NCI-H69 (cell line): ENCODE measurements around the gene RAB38.

Source experiments
- DNase-seq: peaks from one replicate; lab custom pipeline; 2025; lab: John Stamatoyannopoulos, UW

Gene RAB38

DNA sequence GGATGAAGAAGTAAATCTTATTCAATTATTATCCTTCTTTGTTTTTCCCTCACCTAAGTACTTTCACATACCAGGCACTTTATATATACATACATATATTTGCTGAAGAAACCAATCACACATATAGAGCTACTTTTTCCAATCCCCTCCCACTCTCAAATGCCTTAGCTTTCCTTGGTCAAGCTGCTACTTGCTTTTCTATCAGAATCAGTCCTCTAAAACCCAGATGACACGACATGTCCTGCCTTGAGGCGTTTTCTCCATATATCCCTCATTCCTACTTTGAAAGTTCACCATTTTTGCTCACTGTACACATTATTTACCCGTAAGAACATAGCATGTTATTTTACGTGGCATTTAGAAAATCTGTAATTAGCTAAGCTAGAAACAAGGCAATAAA is 5.4 kb downstream of the RAB38 start:
- DNase-seq, result no peak

DNA sequence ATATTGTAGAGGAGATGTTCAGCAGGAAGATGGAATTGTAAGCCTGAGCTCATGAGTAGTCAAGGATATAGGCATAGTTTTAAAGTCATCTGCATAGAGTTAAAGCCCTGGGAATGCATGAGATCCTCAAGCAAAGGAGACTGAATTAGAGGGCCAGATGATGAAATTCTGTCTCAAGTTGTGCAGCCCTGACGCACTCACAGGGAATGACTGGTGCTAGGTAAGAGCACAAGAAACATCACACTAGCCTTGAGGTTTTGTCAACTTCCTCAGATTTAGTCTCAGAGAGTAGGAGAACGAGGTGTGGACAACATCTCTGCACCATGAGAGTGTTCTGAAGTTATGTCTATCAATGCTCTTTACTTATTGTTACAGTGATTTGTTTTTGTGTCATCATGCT is 5.8 kb downstream of the RAB38 start:
- no peak for DNase-seq

DNA sequence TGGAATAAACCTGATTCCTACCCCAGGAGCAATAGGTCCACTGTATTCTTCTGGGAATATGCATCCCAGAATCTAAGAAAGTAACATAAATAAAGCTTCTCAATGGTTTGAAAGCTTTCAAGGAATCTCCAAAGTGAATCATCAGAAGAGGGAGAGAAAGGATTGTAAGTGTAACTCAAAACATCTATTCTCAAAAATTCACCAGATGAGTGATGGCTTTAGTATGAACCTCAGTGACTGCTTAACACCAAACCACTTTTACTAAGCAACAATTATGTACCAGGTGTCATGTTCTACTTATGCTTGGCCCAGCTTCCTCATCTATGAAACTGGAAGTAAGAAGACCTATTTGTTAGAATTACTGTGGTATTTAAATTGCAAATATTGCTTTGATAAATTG is 7.4 kb downstream of the RAB38 start:
- no peak for DNase-seq

DNA sequence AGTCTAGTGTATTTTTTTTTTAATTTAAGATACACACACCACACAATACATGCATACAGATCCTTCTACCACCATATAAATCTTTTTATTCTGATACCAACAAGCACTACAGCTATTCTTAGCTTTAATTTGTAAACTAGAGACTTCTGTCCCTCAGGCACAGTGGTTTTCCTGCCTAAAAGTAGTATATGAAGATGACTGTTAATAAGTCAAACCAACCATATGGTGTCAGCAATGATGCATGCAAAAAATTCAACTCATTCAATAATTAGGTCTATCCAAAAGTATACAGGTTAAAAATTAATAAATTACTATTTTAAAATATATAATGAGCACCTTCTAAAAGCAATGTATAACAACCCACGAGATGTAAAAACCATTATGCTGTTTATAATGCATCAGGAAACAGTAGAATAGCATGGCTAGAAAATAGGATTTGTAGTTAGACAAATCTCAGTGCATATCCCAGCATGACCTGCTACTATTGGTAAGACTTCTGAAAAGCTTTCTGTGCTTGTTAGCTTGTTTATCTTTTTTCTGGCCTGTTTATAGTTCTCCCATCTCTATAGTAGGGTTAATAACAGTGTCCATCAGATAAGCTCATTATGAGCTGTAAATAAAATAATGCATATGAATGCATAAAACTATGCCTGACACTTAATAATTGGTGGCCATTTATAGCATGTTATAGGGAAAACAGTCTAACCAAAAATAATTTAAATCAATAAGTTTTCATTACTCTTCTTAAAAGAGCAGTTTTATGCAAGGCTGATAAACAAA is 10.2 kb downstream of the RAB38 start:
- DNase-seq, result peak; percentile 35

GRCh38 chr11:88164320-88164719 is 10.9 kb downstream of the RAB38 start:
- no peak for DNase-seq

DNA sequence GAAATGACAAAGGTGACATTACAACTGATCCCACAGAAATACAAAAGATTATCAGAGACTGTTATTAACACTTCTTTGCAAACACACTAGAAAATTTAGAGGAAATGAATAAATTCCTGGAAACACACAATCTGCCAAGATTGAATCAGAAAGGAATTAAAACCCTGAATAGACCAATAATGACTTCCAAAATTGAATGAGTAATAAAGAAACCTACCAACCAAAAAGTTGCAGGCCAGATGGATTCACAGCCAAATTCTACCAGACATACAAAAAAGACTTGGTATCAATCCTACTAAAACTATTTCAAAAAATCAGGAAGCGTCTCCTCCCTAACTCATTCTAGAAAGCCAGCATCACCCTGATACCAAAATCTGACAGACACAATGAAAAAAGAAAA is 17.2 kb downstream of the RAB38 start:
- DNase-seq, result no peak

GRCh38 chr11:88157370-88157769 is 17.9 kb downstream of the RAB38 start:
- no peak for DNase-seq

DNA sequence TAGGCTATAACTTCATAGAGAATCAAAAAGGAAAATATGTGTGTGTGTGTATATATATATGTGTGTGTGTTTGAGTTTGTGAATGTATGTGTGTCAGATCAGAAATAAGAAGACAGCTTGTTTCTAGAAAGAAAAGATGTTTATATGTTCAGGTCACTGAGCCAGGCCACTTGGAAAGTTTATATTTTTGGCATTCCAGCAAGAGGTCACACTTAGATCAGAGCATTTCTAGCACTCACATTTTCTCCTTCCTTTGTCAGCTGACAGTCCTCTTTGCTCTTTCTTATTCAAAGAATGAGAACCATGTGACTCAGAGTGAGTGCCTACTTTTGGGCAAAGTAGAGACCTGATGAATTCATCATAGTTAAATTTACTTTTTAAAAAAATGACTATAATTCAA is 22.9 kb downstream of the RAB38 start:
- DNase-seq, result no peak

DNA sequence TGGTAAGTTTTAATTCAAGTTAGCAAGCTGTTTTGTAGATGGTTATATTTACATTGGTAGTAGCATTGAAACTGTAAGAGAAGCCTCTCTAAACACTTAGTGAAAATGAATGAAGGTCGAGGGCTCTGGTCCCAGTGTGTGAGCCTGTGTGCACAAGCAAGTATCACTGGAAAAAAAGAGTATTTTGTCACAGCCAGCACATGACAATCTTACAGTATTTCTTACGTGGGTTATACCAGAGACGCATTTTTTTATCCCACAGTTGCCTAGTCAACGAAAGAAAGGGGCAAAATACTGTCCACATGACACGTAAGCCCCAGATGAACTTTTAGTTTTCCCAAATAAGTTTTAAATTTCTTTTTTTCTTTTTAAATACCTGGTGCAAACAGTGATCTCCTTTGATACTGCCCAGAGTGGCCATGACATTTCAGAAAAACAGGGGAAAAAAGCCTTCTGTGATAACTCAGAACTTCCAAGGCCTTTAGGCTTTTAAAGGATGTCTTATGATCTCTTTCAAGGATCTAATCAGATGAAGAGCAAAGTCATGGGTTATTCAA is 23.5 kb downstream of the RAB38 start:
- DNase-seq, result no peak

DNA sequence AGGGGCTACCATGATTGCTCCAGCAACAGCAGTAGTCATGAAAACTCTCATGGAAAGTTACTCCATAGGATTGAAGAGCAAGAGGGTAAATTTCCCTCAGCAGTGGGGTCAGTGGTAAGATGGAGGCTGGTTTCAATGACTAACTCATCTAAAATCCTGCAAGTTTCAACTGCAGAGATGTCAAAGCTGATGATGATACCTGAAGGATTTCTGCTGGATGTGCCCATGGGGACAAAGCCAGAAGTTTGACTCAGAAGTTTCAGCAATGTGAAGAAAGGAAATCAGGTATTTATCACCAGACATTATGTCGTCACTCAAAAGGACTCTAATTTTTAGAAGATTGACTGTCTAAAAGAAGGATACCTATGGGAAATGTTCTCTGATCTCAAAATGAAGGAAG is 29.1 kb downstream of the RAB38 start:
- no peak for DNase-seq

DNA sequence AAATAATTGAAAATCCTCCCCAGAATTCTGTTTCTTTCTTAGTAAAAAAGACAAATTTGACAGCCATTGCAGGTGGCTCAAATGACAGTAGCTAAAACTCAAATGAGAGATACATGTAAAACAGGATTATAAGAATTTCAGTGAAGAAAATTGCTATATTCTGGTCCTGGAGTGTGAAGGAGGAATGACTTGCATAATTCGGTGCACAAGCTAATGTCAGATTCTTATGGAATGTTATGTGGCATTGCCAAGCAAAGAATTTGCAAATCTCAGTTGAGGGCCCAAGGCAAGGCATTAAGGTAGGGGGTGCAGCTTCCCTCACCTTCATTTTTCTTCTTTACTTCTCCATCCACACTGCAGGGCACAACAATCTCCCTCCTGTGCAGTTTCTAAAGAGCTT is 35.4 kb downstream of the RAB38 start:
- no peak for DNase-seq

DNA sequence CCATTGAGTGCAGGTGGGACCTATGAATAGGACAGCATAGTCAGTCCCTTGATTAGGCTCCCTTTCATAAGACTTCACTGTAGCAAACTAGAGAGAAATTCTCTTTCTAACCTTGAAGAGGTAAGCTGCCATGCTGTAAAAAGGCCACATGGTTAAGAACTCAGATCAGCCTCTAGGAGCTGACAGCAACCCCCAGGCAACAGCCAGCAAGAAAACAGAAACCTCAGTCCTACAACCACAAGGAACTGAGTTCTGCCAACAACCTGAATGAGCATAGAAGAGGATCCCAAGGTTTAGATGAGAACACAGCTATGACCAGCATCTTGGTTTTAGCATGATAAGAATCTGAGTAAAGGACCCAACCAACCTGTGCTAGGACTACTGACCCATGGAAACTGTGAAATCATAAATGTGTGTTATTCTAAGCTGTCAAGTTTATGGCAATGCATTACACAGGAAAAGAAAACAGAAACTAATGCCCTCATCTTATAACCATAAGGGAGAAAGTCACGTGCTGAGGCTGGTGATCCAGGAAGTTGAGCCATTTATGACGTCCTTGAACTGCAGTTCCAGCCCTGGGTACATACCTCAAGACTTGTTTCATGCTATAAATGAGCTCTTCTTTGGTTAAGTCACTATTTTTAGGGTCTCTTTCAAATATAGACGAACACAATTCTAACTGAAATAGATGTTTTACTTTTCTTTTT is 43.3 kb downstream of the RAB38 start:
- no peak for DNase-seq

DNA sequence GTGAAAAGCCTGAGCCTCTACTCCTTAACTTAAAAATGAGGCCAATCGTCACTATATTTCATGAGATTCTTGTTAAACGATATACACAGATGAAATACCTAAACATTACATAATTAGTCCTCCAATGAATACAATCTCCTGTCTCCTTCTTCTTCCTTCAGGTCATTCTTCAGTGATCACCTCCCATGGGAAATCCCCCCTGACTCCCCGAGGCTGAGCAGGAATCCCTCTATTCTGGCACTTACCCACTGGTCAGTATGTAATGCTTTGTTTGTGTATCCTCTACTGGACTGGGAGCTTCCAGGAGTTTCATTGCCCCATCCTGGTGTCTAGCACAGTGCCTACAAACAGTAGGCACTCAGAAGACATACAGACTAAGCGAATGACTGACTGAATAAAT is 52.3 kb downstream of the RAB38 start:
- no peak for DNase-seq

DNA sequence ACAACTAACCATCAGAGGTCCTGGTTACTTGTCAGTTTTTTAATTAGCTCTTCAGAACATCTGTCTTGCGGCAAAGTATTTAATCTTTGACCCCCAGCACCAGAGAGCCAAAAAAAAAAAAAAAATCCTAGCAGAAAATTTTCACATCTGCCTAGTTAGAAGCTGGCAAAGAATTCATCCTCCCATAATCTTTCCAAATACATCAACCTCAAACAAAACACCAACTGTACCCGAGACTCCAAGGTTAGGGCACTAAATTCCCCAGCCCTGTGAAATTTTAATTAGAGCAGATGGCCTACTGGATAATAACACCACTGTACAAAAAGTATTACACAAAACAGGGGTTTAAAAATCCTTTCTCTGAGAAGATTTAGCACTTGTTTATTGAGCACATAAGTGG is 55.7 kb downstream of the RAB38 start:
- peak; percentile 79 for DNase-seq

GRCh38 chr11:88117281-88117858 is 57.9 kb downstream of the RAB38 start:
- no peak for DNase-seq

DNA sequence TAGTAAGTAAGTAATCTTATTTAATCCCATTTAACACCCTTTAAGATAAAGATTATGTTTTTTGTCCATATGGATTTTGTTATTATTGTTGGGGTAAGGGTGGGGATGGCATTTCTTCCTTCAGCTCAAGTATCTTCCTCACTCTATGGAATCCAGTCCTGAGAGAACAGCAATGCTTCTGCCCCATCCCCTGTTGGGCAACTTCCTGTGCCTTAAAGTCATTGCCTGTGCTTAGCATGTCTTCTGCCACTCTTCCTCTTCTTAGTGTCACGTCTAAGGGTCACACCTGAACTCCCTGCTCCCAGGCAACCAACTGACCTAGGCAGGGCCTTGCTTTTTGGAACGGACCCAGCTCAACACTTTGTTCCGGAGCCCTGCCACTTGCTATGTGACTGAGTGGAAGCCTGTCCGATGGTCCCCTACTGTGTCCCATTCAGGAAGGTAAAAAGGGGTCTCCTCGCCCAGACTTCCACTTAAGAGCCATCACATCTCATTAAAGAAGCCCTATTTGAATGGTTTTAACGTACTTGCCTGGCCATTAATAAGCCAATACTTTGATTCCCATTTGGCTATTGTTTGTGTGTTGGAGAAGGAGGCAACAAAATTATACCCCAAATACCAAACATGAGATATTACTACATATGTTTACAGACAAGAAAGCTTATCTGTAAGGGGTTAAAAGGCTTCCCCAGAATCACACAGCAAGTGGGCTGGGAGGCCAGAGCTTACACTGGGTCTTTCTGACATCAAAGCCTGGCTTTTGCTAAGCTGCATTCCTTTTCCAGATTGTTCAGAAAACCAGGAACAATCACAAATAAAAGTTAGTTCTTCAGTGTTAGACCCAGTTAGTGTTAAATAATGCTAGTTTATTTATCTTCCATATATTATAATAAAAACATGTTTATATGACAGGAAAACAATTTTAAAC is 59.2 kb downstream of the RAB38 start:
- no peak for DNase-seq

DNA sequence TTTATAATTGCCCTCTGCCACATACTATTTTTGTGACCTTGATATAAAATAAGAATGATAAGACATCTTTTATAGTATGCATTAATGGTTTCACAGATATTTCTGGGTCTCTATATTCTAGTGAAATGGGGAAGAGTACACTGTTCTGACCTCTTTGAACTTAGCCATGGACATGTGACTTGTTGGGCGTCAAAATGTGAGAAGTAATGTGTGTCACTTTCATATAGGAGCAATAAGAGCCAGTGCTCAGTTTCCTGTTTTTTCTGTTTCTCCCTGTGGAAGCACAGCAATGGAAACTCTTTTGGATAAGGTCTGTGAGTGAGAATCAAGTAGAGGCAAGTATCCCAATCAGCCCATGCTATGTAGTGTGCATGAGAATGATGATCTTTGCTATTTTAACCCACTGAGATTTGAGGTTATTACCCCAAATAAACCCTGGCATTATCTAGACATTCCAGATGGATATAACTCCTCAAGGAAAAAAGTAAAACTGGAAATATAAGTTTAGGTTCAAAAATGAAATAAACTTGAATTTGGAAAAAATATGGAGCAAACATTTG is 60.7 kb downstream of the RAB38 start:
- no peak for DNase-seq

- no peak for DNase-seq
These were observed 68.6 kb downstream of the RAB38 start for GRCh38 chr11:88106666-88107065.

DNA sequence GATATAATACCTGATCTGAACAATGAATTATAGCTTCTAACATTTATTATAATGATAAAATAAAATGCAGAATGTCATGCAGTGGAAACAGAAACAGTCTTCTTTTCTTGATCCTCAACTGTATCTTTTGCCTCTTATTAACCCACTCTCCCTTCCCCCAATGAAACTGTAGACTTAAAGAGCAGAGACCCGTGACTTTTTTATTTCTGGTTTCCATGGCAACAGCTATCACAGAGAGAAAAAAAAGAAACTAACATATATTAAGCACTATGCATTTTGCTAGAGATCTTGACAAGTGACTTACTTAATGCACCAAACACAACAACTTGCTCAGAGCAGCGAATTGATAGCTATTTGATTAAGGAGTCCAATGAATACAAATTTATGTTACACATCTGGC is 69.3 kb downstream of the RAB38 start:
- DNase-seq, result peak; percentile 52

DNA sequence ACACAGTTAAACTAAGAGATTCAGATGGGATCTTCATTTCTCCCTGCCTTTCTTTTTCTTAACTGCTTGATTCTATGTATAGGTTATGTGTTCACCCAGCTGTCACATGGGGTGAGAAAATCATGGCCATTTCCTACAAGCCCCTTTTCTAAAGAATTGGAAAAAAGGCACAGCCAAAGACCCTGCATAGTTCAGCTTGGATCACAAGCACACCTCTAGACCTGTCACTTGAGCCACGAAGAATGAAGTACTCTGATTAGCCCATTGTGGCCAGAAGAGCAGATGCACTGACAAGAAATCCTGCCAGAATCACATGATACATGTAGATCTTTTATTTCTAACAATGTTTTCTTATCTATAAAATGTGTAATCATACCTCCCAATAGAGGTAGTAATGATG is 69.7 kb downstream of the RAB38 start:
- DNase-seq, result peak; percentile 62

GRCh38 chr11:88104408-88104807 is 70.8 kb downstream of the RAB38 start:
- DNase-seq, result peak; percentile 15
